Skeletal muscle tissue (tissue), 4 donors: ENCODE results near the gene AMD1. TPM values are rescaled to one million over a fixed set of nuclear protein-coding genes. Genes with fewer than 3 reads are reported as not detected.

Experiments used
- H3K27ac ChIP-seq: one replicate; pipeline ENCODE4 v1.7.0; 2013; ENCODE audit warnings: mild to moderate bottlenecking, low read depth, low read length, inconsistent platforms
- H3K27me3 ChIP-seq, 3 donors: one replicate each; pipeline ENCODE4 v1.7.0; 2013; ENCODE audit warnings: low read length in 3 of 3; ENCODE audit not compliant: control insufficient read depth in 3 of 3, insufficient read depth in 3 of 3
- H3K36me3 ChIP-seq, 3 donors: one replicate each; pipeline ENCODE4 v1.7.0; 2013; ENCODE audit warnings: low read length in 3 of 3; ENCODE audit not compliant: control insufficient read depth in 3 of 3, insufficient read depth in 3 of 3
- H3K4me1 ChIP-seq, 3 donors: one replicate each; pipeline ENCODE4 v1.7.0; 2013; ENCODE audit warnings: low read length in 3 of 3, mild to moderate bottlenecking in 3 of 3; ENCODE audit not compliant: control insufficient read depth in 3 of 3, insufficient read depth in 3 of 3
- H3K4me3 ChIP-seq, 3 donors: one replicate each; pipeline ENCODE4 v1.7.0; 2013; ENCODE audit warnings: low read length in 3 of 3
- H3K9ac ChIP-seq, 3 donors: one replicate each; pipeline ENCODE4 v1.7.0; 2013; ENCODE audit warnings: low read length in 3 of 3, mild to moderate bottlenecking in 3 of 3, moderate library complexity in 2 of 3, low read depth in 1 of 3
- H3K9me3 ChIP-seq, 3 donors: one replicate each; pipeline ENCODE4 v1.7.0; 2013; ENCODE audit warnings: low read length in 3 of 3; ENCODE audit not compliant: control insufficient read depth in 3 of 3
- total RNA-seq: library from RNA; depleted of rRNA; stranded (reverse); fragments of >200 nt; gene quantifications from one replicate; pipeline ENCODE4 v1.2.3, GENCODE V29; 2014
- donor health status: Osteomylitis.

AMD1 gene
- total RNA-seq, 1 donor from 2014 or later, result 45.9 TPM

DNA sequence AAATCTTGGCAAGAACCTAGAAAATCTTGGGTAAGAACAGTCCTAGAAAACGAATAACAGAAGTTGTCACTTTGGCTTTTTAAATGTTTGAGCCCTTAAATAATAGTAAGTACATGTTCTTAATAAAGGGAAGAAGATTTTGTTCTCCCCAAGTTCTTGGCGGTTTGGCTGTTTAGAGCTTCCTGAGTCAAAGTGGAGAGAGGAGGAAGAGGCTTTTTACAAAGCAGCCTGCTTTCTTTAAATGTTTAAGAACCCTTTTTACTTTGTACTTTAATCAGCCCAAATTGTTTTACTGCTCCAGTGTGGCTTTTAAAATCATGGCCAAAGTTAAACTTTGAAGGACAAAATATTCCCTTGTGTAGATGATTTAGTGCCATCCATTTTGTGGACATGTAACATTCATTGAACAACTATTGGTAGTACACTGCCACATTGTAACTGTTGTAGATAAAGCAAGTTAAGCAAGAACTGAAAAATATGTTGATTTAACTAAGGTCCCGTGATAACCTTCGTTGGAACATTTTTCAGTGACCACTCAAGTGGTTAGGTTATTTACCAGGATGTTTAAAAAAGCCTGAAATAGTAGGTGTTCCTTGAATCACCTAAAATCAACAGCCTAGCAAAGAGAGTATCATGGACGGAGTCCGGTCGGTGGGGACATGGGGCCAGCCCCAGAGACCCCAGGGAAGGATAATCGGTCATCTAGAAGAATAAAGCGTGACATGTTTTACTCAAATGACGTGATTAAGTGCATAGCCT is 2.4 kb downstream of the AMD1 start:
- peak overlapping the region; percentile 88 to 95 (median 93) for H3K4me3 ChIP-seq
- no peaks in the 10 kb centered on the region for H3K27me3 ChIP-seq
- peak overlapping the region; percentile 98 for H3K27ac ChIP-seq
- H3K36me3 ChIP-seq, result no peaks in the 10 kb centered on the region
- no peaks in the 10 kb centered on the region for H3K9me3 ChIP-seq
- H3K4me1 ChIP-seq, result peaks cover 33 to 50% (median 35%) of the 10 kb centered on the region in 3 donors
- H3K9ac ChIP-seq, result peak overlapping the region; percentile 96 to 98 (median 96)

DNA sequence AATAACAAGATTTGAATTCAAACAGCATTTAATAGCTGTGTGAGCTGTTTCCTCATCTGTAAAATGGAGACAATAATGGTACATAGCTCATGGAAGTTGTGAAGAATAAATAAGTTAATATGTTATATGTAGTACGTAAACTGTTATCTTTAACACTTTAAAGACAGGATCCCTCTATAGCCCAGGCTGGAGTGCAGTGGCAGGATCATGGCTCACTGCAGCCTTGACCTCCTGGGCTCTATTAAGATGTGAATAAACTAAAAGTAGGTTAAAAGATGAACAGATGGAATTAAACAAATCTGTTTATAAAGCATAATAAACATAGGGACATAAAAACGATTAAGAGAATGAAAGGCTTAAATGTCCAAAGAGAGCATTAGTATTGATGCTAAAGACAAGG is 3.0 kb downstream of the AMD1 start:
- Histone ChIP-seq H3K4me3 (peak overlapping the region in 2 of 3 donors; percentile 88 to 93), H3K9me3 (no peaks in the 10 kb centered on the region), H3K27ac (peak overlapping the region; percentile 98), H3K36me3 (no peaks in the 10 kb centered on the region), H3K4me1 (peaks cover 39 to 55% (median 40%) of the 10 kb centered on the region in 3 donors), H3K27me3 (no peaks in the 10 kb centered on the region), H3K9ac (peak overlapping the region in 2 of 3 donors; percentile 96 to 98)

DNA sequence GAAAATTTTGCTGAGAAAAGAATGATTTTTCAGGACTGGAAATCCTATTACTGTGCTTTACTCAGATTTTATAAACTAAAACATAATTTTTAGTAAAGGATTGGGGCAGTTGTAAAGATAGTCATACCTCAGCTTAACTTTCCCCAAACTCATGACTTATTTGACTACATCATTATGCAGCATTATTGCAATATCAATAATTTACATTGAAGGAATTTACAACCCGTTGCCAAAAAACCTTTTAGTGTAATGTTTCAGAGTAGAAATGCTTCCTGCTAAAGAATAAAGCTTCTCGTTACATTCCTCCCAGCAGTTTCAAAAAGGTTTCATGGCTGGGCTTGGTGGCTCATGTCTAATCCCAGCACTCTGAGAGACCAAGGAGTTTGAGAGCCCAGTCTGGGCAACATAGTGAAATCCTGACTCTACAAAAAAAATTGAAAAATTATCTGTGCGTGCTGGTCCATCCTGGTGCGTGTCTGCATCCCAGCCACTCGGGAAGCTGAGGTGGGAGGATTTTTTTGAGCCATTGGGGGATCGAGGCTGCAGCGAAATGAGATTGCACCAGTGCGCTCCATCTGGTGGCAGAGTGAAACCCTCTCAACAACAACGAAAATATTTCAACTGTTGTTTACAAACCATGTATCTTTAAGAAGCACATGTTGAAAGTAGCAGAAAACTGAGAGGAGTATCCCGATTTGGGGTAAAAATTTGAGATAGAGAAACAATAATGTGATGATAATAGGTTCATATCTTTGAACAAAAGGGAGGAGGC is 4.4 kb downstream of the AMD1 start:
- H3K9ac ChIP-seq, result no peak overlapping the region

DNA sequence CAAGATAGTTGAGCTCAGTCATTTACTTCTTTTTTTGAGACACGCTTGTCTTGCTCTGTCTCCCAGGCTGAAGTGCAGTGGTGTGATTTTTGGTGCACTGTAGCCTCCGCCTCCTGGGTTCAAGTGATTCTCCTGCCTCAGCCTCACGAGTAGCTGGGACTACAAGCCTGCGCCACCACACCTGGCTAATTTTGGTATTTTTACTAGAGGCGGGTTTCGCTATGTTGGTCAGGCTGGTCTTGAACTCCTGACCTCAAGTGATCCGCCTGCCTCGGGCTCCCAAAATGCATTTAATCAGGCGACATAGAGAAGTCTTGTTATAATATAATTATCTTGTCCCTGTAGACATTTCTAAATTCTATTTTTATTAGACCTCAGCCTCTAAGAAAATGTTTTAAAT is 6.1 kb downstream of the AMD1 start:
- H3K4me1 ChIP-seq, result peaks cover 44 to 57% (median 45%) of the 10 kb centered on the region in 3 donors

More for the DNA sequence above, 4.4 kb downstream of the AMD1 start:
- Histone ChIP-seq H3K9me3 (no peaks in the 10 kb centered on the region), H3K27ac (no peak overlapping the region), H3K27me3 (no peaks in the 10 kb centered on the region), H3K36me3 (no peaks in the 10 kb centered on the region), H3K4me3 (peak overlapping the region in 1 of 3 donors; percentile 7), H3K4me1 (peaks cover 44 to 57% (median 44%) of the 10 kb centered on the region in 3 donors)

DNA sequence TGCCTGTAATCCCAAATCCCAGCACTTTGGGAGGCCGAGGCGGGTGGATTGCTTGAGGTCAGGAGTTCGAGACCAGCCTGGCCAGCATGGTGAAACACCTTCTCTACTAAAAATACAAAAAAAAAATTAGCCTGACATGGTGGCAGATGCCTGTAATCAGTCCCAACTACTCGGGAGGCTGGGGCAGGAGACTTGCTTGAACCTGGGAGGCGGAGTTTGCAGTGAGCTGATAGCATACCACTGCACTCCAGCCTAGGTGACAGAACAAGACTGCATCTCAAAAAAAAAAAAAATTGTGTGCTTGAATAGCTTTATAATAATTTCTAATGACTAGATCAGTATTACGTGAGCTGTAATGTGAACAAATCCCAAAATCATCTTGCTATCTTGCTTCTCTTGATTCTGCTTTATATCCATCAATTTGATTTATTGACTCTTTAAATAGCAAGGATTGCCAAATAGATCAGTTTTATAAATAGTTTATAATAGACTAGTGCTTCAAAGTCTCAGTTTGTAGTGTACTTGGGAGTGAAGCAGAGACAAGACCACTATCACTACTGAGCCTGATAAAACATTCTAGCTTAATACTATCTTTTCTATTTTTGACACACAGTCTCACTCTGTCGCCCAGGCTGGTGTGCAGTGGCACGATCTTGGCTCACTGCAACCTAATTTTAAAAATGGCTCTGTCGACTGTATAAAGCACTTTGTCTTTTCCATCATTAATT is 7.1 kb downstream of the AMD1 start:
- Histone ChIP-seq H3K9me3 (no peaks in the 10 kb centered on the region), H3K27ac (no peak overlapping the region), H3K27me3 (no peaks in the 10 kb centered on the region), H3K4me1 (peaks cover 42 to 51% (median 44%) of the 10 kb centered on the region in 3 donors), H3K36me3 (no peaks in the 10 kb centered on the region), H3K4me3 (peak overlapping the region in 1 of 3 donors; percentile 2), H3K9ac (peak overlapping the region in 2 of 3 donors; percentile 16)

More for the DNA sequence above, 6.1 kb downstream of the AMD1 start:
- no peak overlapping the region for H3K4me3 ChIP-seq
- no peaks in the 10 kb centered on the region for H3K36me3 ChIP-seq
- no peak overlapping the region for H3K27ac ChIP-seq
- no peaks in the 10 kb centered on the region for H3K27me3 ChIP-seq
- no peaks in the 10 kb centered on the region for H3K9me3 ChIP-seq
- H3K9ac ChIP-seq, result no peak overlapping the region

DNA sequence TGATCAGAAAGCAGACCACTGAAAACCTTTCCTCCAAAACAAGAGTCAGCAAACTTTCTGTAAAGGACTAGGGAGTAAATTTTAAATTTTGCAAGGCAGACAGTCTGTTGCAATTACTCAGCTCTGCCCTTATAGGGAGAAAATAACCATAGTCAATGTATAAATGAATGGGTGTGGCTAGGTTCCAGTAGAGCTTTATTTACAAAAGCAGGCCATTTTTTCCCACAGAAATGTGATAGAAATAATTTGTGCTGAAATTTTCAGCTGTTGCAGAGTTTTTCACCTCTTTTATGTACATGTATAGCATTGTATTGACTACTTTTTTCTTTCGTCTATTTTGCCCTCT is 7.7 kb downstream of the AMD1 start:
- no peaks in the 10 kb centered on the region for H3K27me3 ChIP-seq
- H3K27ac ChIP-seq, result no peak overlapping the region

DNA sequence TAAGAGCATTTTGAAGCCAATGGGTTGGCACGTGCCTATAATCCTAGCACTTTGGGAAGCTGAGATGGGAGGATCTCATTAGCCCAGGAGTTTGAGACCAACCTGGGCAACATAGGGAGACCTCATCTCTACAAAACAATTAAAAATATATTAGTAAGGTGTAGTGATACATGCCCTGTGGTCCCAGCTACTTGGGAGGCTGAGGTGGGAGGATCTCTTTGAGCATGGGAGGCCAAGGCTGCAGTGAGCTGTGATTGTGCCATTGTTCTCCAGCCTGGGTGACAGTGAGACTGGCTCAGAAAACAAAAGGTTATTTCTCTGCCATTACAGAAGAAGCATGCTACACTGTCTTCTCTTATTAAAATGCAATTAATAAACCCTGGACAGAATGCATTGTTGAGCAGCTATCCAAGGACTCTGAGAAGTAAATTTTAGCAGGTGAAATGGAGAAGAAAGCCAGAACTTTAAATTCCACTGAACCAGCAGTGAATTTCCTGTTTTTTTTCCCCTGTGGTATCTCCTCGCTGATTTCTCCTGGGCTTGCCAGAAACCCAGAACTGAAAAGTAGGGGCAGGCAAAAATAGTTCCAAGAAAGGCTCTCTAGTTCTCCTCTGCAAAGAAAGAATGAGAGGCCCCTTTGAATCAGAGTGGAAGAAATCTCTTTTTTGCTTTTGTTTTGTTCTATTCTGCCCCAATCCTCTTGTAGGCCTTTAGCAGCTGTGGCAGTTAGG is 8.4 kb downstream of the AMD1 start:
- Histone ChIP-seq H3K9me3 (no peaks in the 10 kb centered on the region), H3K27ac (no peak overlapping the region), H3K9ac (no peak overlapping the region), H3K36me3 (no peaks in the 10 kb centered on the region), H3K4me1 (peaks cover 32 to 39% (median 35%) of the 10 kb centered on the region in 3 donors), H3K4me3 (no peak overlapping the region), H3K27me3 (no peaks in the 10 kb centered on the region)

More for the DNA sequence above, 7.7 kb downstream of the AMD1 start:
- H3K4me3 ChIP-seq, result no peak overlapping the region
- peak overlapping the region in 1 of 3 donors; percentile 16 for H3K9ac ChIP-seq
- H3K9me3 ChIP-seq, result no peaks in the 10 kb centered on the region
- no peaks in the 10 kb centered on the region for H3K36me3 ChIP-seq
- H3K4me1 ChIP-seq, result peaks cover 38 to 46% (median 39%) of the 10 kb centered on the region in 3 donors

DNA sequence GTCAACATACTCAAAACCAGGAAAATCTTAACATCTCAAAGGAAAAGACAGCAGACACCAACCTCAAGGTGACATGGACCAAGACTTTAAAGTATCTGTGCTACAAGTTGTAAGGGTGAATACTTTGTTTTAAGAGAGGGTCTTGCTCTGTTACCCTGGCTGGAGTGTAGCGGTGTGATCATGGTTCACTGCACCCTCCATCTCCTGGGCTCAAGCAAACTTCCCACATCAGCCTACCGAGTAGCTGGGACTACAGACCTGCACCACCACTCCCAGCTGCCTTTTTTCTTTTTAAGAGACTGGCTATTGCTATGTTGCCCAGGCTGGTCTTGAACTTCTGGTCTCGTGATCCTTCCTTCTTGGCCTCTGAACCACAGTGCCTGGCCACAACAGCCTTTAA is 9.7 kb downstream of the AMD1 start:
- no peak overlapping the region for H3K27ac ChIP-seq
- H3K9me3 ChIP-seq, result no peaks in the 10 kb centered on the region
- H3K27me3 ChIP-seq, result no peaks in the 10 kb centered on the region
- no peak overlapping the region for H3K9ac ChIP-seq
- no peaks in the 10 kb centered on the region for H3K36me3 ChIP-seq
- peaks cover 27 to 29% (median 28%) of the 10 kb centered on the region in 3 donors for H3K4me1 ChIP-seq
- H3K4me3 ChIP-seq, result no peak overlapping the region

DNA sequence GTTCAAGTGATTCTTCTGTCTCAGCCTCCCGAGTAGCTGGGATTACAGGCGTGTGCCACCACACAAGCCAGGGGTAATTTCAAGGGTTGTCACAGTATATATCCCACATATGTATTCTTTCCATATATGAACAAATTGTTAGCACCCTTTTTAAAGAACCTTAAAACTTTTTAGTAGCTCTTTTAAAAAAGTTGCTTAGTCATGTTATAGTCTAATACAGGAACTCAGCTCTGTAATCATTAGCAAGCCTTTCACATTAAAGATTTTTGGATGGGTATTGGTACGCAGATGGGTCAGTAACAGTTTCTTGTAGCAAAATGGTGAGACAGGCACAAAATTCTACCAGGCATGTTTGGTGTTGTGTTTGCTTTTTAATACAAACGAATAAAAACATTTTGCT is 10.9 kb downstream of the AMD1 start:
- Histone ChIP-seq H3K4me1 (peaks cover 20 to 24% (median 21%) of the 10 kb centered on the region in 3 donors), H3K27ac (peak overlapping the region; percentile 16)

More for the DNA sequence above, 10.9 kb downstream of the AMD1 start:
- Histone ChIP-seq H3K27me3 (no peaks in the 10 kb centered on the region), H3K4me3 (no peak overlapping the region), H3K9ac (no peak overlapping the region), H3K9me3 (no peaks in the 10 kb centered on the region), H3K36me3 (peaks cover 0 to 4% (median 3%) of the 10 kb centered on the region in 3 donors)
